ENCODE results near the gene CEP170B.
A peak's percentile ranks its signal among the peaks of the same experiment; 100 is the strongest.
"Not testable (repeated sequence)": the region's sequence is repeated elsewhere in the genome, so short reads cannot be mapped to it uniquely, and the experiment has no call there.

CEP170B gene

DNA sequence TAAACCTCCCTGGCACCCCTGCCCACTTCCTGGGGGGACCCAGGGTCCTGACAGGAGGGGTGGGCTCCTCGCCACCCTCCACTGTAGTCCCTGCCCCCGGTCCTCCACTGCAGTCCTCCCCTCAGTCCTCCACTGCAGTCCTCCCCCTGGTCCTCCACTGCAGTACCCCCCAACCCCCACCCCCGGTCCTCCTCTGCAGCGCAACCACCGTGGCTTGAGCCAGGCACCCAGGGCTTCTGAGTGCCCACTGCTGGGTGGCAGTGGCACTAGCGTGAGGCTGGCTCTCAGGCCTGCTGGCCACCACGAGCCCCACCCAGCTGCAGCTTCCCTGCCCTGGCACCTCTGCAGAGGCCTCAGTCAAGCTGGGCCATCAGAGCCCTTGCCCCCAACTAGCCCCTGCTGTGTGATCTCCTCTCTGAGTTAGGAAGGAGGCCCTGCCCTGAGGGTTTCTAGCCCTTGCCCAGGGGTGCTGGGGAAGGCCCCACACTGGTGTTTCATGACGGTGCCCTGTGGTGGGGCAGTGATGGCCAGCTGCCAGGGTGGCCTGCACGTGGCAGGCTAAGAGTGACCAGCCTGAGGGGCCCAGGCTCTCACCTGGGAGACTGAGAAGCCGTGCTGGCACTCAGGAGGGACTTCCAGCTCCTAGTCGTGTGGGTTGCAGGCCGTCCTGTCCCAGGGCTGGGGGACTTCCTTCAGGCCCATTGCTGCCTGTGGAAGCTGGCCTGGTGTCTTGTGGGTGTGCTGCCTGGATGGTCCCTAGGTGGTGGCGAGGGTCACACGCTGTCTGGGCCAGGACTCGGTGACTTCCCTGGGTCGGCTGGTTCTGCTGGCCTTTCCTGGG is 9.7 kb downstream of the CEP170B start:
- intact Hi-C loops (cut with DNase I), result no loop called here
- DNase-seq, result peak in 1 of 42 donors; percentile 1

DNA sequence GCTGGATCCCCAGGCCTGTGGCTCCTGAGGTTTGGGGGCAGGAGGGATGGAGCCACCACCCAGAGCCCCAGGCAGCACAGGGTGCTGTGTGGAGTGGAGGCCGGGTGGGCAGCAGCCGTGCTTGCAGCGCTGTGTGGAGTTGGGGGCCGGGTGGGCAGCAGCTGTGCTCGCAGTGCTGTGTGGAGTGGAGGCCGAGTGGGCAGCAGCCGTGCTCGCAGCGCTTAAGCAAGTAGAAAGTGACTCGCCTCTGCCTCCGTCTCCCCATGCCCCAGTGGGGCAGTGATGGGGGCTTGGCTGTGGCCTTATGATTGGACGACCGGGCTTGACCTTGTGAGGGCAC is 10.3 kb downstream of the CEP170B start:
- intact Hi-C loops (cut with DNase I), result no loop called here

DNA sequence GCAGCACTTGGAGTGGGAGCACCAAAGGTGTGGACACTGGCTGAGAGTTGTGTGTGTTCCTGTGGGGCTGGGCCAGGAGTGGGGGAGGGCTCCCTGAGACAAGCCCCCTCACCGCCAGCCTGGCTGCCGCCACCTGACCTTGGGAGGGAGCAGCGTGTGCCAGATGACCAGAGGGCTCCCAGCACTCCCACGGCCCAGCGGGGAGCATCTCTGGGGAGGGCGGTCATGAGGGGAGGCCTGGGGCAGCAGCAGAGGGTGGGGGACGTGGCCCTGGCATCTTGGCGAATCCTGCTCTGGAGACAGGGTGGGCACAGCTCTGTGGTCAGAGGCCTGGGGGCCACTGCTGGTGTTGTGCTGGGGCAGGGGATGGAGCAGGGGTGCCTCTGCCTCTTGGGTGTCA is 10.7 kb downstream of the CEP170B start:
- intact Hi-C loops (cut with DNase I), result no loop called here
- DNase-seq, result no peak

More for the DNA sequence above, 10.3 kb downstream of the CEP170B start:
- no peak for DNase-seq

DNA sequence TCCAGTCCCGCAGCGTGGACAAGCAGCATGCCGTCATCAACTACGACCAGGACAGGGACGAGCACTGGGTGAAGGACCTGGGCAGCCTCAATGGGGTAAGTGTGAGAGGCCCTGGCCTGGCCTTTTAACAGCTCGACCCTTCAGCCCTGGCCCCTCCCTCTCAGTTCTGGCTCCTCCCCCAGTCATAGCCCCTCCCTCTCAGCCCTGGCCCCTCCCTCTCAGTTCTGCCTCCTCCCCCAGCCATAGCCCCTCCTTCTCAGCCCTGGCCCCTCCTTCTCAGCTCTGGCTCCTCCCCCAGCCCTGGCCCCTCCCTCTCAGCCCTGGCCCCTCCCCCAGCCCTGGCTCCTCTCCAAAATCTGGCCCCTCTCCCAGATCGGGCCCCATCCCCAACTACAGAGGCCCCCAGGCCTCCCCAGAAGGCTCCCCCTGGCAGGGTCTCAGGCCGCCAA is 11.2 kb downstream of the CEP170B start:
- DNase-seq, result peak in 1 of 42 donors; percentile 2
- intact Hi-C loops (cut with DNase I), result no loop called here

DNA sequence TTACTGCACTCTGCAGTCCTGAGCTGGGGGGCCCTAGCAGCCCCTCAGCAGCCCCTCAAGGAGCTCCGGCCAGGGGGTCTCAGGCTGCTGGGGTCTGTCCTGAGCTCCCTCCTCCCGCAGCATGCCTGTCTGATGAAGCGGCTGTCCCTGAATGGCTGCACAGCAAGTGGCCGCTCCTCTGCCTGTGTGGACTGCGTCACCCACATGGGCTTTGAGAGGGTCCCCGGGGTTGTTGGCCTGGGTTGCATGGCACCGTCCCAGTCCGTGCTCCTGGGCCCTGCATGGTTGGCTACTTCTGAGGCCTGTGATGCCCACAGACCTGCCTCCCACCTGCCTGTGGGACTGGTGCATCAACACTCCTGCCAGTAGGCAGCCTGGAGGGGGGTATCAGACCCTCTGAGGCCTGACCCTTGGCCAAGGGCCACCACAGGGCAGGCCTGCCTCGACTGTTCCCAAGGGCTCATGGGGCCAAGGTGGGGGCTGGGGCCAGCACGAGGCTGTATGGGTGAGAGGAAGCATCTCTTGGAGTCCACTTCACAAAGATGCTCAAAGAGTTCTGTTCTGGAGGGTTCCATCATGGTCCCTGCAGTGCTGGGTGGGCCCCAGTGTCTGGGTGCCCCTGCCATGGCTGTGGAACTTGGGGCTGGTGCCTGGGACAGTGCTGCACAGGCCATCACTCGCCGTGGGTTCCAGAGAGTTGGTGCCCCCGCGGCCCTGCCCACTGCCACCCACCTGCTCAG is 12.2 kb downstream of the CEP170B start:
- intact Hi-C loops (cut with DNase I), result no loop called here
- peak in 1 of 42 donors; percentile 0 for DNase-seq

DNA sequence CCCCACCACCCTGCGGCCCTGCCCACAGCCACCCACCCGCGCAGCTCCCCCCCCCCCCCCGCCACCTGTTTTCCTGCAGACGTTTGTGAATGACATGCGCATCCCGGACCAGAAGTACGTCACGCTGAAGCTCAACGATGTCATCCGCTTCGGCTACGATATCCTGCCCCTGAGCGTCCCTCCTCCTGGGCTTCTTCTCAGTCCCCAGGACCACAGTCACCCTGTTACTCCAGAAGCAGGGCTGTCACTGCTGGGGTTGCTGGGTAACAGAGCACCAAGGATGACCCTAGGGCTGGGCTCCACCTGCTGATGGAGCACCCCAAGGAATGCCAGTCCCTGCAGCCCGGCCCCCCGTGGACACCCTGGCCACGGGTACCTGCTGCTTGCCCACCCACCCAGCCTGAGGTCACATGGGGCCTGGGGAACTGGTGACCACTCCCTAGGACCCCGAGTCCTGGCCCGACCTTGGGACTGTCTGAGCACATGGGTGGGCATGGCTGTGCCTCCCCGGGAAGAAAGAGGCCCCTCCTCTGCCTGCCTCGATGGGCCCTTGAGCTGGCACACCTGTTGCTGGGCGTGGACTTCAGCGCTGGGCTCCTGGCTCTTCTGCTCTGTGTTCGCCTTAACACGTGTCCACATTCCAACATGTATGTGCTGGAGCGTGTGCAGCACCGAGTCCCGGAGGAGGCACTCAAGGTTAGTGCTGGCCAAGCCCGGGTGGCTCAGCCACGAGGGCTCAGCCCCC is 12.9 kb downstream of the CEP170B start:
- DNase-seq, result peak in 2 of 42 donors; percentile 0 to 2

DNA sequence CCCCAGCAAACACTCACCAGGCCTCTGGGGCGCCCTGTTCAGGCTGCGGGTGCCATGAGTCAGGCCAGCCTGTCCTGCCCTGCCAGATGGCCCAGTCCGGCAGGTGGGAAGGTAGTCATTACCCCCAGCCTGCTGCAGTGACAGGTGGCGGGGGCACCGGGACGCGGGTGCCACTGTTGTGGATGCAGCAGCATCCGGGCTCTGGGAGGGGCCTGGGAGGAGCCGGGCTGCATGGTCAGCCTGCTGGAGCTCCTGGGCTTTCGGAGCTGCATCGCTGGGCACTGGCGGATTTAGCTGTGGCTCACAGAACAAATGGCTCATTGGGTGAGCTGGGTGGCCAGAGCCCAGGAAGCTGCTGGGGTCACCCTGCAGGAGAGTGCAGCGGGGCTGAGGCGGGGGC is 13.5 kb downstream of the CEP170B start:
- intact Hi-C loops (cut with DNase I), result no loop called here
- DNase-seq, result peak in 2 of 42 donors; percentile 1

More for the DNA sequence above, 12.9 kb downstream of the CEP170B start:
- intact Hi-C loops (cut with DNase I), result no loop called here

DNA sequence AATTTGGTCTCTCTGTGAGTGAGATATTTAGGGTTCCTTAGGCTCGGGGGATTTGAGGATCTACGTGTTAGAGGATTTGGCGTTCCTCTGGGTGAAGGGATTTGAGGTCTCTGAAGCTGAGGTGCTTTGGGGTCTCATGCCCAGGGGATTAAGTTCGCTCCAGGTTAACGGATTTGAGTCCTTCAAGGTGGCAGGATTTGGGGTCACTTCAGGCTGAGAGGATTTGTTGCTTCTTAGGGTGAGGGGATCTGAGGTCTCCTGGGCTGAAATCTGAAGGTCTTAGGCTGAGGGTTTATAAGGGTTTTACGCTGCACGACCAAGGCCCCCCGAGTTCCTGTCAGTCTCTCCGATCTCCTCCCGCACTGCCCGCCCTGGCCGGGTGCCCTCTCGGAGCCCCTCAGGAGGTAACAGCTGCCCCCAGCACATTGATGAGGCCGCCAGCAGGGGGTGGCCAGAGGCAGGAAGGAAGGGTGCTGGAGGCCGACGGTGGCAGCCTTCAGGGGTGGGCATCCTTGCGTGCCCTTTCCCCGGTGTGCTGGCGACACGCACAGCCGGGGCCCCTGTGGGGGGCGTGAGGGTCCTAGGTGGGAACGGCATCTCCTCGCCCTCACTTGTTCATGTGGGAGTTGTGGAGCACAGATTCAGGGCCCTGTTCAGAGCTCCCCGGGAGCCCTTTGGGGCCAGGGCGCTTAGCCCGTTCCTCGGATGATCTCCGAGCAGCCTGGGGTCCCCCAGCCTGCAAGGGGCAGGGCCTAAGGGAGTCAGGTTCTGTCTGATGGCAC is 14.3 kb downstream of the CEP170B start:
- intact Hi-C loops (cut with DNase I), result no loop called here
- peak in 1 of 42 donors; percentile 2 for DNase-seq

DNA sequence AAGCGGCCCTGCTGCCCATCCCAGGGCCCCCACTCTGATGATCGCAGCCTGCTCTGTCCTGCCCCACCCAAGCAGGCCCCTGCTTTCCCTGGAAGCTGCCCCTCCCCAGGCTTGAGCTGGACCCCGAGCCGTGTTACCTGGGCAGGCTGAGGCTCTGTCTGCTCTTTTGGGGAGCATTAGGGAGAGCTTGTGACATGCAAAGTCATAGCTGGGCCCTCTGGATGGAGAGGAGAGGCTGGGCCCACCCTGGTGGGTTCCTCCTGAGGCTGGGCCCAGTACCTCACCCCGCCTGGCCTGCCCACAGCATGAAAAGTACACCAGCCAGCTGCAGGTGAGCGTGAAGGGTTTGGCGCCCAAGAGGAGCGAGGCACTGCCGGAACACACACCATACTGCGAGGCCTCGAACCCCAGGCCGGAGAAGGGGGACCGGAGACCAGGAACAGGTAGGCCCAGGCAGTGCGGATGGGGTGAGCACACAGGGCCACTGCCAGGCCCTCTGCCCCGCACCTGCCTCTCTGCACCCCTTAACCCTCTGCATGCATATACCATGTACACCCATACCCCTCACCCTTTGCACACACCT is 15.0 kb downstream of the CEP170B start:
- intact Hi-C loops (cut with DNase I), result no loop called here
- peak in 2 of 42 donors; percentile 0 to 2 for DNase-seq

DNA sequence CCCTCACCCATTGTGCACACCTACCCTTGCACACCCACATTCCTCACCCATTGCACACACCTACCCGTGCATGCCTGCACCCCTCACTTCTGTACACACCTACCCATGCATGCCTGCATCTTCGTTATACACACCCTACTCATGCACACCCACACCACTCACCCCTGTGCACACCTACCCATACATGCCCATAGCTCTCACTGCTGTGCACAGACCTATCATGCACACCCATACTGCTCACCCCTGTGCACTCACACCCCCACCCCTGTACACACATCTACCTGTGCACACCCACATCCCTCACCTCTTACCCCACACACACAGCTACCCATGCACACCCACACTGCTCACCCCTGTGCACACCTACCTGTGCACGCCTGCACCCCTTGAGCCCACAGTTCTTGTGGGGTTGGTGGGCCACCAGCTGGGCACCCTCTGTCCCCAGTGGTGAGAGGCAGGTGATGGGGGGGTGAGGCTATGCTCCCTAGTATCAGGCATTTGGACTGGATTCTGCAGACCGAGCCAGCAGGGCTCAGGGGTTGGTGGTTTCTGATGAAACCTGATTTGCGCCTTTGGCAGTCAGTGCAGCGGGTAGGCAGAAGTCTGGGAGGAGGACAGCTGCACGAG is 15.6 kb downstream of the CEP170B start:
- peak in 3 of 42 donors; percentile 1 to 27 (median 3) for DNase-seq
- intact Hi-C loops (cut with DNase I), result no loop called here

DNA sequence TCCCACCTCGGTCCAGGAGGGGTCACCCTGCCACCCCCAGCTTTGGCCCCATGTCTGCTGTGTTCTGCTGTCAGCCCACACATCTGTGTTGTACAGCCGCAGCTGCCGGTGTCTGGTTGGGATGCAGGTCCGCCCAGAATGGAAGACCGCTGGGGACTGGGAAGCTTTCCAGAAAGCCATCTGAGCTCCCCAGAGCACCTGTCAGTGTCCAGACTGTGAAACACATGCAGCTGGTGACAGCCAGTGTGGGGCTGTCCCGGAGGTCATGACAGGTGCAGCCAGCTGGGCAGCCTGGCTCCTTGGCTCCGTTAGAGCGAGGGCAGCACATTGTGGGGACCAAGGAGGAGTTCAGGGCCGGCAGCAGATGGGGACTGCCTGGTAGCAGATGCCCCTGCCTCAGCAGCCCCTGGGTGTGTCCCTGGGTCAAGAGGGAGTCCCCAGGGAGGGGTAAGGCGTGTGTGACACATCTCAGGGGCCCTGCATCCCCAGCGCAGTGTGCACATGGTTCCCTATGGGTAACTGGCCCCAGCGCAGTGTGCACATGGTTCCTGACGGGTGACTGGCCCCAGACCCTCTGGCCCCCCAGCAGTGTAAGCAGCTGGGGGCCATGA is 16.4 kb downstream of the CEP170B start:
- intact Hi-C loops (cut with DNase I), result no loop called here
- peak in 1 of 42 donors; percentile 1 for DNase-seq

DNA sequence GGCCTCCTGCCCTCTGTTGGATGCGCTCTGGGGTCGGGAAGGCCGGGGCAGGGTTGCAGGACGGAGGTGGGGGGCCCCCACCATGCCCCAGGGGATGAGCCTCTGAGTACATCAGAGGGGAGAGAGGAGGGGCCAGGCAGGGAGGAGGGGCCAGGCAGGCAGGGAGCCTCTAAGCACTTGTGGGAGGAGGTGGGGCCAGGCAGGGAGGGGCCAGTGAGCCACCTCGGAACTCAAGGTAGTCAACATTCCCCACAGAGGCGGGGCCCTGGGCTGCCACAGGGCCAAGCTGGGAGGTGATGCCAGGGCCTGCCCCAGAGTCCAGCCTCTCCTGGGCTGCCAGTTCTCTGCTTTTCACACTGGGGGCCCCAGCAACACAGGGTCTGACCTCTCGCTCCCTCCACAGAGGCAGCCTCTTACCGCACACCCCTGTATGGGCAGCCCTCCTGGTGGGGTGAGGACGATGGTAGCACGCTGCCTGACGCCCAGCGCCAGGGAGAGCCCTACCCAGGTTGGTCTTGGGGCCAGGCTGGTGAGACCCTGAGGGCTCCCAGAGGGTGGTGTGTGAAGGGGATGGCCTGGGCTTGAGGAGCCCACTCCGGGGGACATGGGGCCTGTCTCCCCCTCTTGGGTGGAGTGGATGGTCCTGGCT is 17.4 kb downstream of the CEP170B start:
- intact Hi-C loops (cut with DNase I), result no loop called here

DNA sequence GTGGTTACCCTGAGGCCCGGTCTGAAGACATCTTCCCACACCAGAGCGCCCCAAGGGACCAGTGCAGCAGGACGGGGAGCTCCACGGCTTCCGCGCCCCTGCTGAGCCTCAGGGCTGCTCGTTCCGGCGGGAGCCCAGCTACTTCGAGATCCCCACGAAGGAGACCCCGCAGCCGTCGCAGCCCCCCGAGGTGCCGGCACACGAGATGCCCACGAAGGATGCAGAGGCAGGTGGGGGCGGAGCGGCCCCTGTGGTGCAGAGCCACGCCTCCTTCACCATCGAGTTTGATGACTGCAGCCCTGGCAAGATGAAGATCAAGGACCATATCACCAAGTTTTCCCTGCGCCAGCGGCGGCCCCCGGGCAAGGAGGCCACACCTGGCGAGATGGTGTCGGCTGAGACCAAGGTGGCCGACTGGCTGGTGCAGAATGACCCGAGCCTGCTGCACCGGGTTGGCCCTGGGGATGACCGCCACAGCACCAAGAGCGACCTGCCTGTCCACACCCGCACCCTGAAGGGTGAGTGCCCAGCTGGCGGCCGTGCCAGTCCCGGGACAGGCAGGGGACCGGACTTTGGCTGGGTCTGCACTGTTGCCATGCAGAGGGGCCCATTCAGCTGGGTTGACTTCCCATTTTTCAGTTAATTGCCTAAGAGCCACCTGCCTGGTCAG is 18.1 kb downstream of the CEP170B start:
- intact Hi-C loops (cut with DNase I), result no loop called here
- peak in 1 of 42 donors; percentile 2 for DNase-seq

More for the DNA sequence above, 17.4 kb downstream of the CEP170B start:
- DNase-seq, result peak in 4 of 42 donors; percentile 36 to 61 (median 53)

DNA sequence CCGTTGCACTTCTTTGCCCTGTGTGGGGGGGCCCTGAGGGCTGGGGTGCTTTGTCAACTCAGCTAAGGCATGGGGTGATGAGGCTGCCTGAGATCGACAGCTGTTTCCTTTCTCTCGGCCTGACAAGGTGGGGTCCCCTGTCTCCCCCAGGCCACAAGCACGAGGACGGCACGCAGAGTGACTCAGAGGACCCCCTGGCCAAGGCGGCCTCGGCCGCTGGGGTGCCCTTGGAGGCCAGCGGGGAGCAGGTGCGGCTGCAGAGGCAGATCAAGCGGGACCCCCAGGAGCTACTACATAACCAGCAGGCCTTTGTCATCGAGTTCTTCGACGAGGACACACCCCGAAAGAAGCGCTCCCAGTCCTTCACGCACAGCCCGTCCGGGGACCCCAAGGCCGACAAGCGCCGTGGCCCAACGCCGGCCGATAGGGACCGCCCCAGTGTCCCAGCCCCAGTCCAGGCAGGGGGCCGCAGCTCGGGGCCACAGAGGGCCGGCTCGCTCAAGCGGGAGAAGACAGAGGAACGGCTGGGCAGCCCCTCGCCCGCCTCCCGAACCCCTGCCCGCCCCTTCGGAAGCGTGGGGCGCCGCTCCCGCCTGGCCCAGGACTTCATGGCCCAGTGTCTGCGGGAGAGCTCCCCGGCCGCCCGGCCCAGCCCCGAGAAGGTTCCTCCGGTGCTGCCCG is 18.8 kb downstream of the CEP170B start:
- DNase-seq, result peak in 3 of 42 donors; percentile 1 to 14 (median 3)
- intact Hi-C loops (cut with DNase I), result no loop called here

DNA sequence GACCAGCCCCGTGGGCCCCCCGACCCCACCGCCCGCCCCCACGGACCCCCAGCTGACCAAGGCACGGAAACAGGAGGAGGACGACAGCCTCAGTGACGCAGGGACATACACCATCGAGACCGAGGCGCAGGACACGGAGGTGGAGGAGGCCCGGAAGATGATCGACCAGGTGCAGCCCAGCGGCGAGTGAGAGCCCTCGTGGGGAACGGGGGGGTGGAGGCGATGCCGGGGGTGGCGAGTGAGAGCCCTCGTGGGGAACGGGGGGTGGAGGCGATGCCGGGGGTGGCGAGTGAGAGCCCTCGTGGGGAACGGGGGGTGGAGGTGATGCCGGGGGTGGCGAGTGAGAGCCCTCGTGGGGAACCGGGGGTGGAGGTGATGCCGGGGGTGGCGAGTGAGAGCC is 19.3 kb downstream of the CEP170B start:
- peak in 2 of 42 donors; percentile 2 to 13 for DNase-seq
- intact Hi-C loops (cut with DNase I), result not testable (repeated sequence)

Measured in head of caudate nucleus (tissue), 42 donors.